OCI-LY1 (cell line): ENCODE measurements around the gene ATP6V0A1.

ENCODE experiments used
- H2AFZ ChIP-seq: fragments of 200-600 bp; sonication (generic), shearing (Covaris generic); 2 replicates; pipeline ENCODE4 v1.6.0; 2014; ENCODE audit warnings: antibody characterized with exemption, mild to moderate bottlenecking, low read length
- H3F3A ChIP-seq: fragments of 200-600 bp; sonication (generic), shearing (Covaris generic); 2 replicates; pipeline ENCODE4 v1.6.0; 2014; ENCODE audit warnings: mild to moderate bottlenecking, antibody characterized with exemption, low read length, moderate library complexity; ENCODE audit not compliant: insufficient read depth
- H3K27ac ChIP-seq: fragments of 200-600 bp; sonication (generic); 2 replicates; pipeline ENCODE4 v1.5.1; 2014; ENCODE audit warnings: low read length, mixed run types, mild to moderate bottlenecking, low read depth; ENCODE audit not compliant: poor library complexity, severe bottlenecking
- H3K27me3 ChIP-seq: fragments of 200-600 bp; sonication (generic); 2 replicates; pipeline ENCODE4 v1.6.0; 2014; ENCODE audit warnings: antibody characterized with exemption, mild to moderate bottlenecking, low read length, moderate library complexity; ENCODE audit not compliant: insufficient read depth
- H3K36me3 ChIP-seq: fragments of 200-600 bp; sonication (generic); 2 replicates; pipeline ENCODE4 v1.6.1; 2014; ENCODE audit warnings: mild to moderate bottlenecking, antibody characterized with exemption, low read length, moderate library complexity, mixed read lengths; ENCODE audit not compliant: insufficient read depth
- H3K4me1 ChIP-seq: fragments of 200-600 bp; sonication (generic); 2 replicates; pipeline ENCODE4 v1.5.1; 2014; ENCODE audit warnings: mild to moderate bottlenecking, low read length, moderate library complexity; ENCODE audit not compliant: insufficient read depth, severe bottlenecking
- H3K4me2 ChIP-seq: fragments of 200-600 bp; sonication (generic), shearing (Covaris generic); 2 replicates; pipeline ENCODE4 v1.6.1; 2014; ENCODE audit warnings: low read length
- H3K4me3 ChIP-seq: fragments of 200-600 bp; sonication (generic); 2 replicates; pipeline ENCODE4 v1.5.1; 2014; ENCODE audit warnings: low read length, low read depth, mild to moderate bottlenecking, mixed read lengths; ENCODE audit not compliant: poor library complexity, severe bottlenecking
- H3K79me2 ChIP-seq: fragments of 200-600 bp; shearing (Covaris generic); 2 replicates; pipeline ENCODE4 v1.6.1; 2016; ENCODE audit warnings: mixed run types, low read length, mixed read lengths; ENCODE audit not compliant: insufficient read depth
- H3K9ac ChIP-seq: fragments of 200-600 bp; sonication (generic), shearing (Covaris generic); 2 replicates; pipeline ENCODE4 v1.6.1; 2014; ENCODE audit warnings: mild to moderate bottlenecking, low read length, mixed read lengths
- H3K9me2 ChIP-seq: fragments of 200-600 bp; sonication (generic), shearing (Covaris generic); 2 replicates; pipeline ENCODE4 v1.6.1; 2014; ENCODE audit warnings: low read depth, mild to moderate bottlenecking, low read length, mixed read lengths
- H3K9me3 ChIP-seq: fragments of 200-600 bp; shearing (Covaris generic); 2 replicates; pipeline ENCODE4 v1.6.1; 2014; ENCODE audit warnings: low read length, mixed read lengths
- H4K20me1 ChIP-seq: fragments of 200-600 bp; sonication (generic), shearing (Covaris generic); 2 replicates; pipeline ENCODE4 v1.6.0; 2016; ENCODE audit warnings: mild to moderate bottlenecking, low read length; ENCODE audit not compliant: insufficient read depth
- EZH2 ChIP-seq: fragments of 200-600 bp; sonication (generic), shearing (Covaris generic); IDR thresholded peaks from 2 replicates; pipeline ENCODE4 v1.8.0; 2017; ENCODE audit warnings: borderline replicate concordance, mixed run types, mild to moderate bottlenecking, antibody characterized with exemption, low read length, moderate library complexity, mixed read lengths
- TF ChIP-seq, protein P1 (sequence below): fragments of 200-600 bp; sonication (generic), shearing (Covaris generic); IDR thresholded peaks from 2 replicates; pipeline ENCODE4 v1.5.1; 2017; ENCODE audit warnings: mild to moderate bottlenecking, antibody characterized with exemption, low read length, moderate library complexity, mixed read lengths

Gene ATP6V0A1

DNA sequence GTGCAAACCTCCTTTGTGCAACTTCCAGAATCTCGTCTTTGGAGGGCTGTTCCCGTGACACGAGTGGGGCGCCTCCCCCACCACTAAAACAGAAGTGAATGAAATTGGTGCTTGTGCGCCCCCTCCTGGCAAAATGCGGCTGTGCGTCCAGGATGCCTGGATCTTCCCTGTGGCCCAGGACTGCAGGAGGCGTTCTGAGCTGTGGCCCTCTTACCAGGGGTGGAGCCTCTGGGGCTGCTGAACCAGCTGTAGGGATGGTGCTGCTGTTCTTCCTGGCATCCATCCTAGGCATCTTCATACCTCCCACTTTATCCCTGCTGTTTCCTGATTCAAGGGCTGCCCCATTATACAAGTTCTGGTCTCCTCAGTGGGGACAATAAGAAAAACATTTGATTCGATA, 58.8 kb downstream of the ATP6V0A1 start:
- no peak overlapping the region for H3K27ac ChIP-seq

DNA sequence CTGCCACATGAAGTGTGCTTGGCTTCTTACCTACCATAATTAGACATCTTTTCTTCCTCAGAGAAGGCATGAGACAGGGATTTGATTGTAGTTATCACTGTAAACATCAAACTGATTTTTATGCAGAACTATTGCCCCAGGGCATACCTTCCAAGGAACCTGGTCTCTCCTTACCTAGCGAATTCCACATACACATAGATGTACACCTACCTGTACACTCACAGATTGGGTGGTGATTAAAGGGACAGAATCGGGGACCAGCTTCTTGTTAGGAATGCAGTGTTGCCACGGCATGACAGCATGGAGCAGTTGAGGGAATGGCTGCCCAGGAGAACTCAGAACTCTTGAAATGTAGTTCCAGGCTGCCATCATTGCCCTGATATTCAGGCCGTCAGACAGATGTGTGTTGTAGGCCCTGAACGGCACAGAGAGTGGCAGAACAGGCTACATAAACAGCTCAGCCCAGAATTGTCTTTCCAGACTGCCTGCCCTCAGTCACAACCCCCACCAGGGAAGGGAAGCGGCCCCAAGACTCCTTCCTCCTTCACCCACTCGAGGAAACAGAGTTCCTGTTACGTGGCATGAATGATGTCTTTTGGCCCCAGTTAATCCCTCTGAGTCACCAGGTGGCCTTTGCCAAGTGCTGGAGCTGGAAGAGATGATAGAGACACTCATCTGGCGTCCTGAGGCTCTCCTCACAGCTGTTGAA, 59.5 kb downstream of the ATP6V0A1 start:
- Histone ChIP-seq H3K9me3 (no peaks in the 10 kb centered on the region), H3K4me3 (no peak overlapping the region), H3K9me2 (no peaks in the 10 kb centered on the region), H3K36me3 (peaks cover 10% of the 10 kb centered on the region; the same call in 1 of the 2 replicates), H3K27ac (no peak overlapping the region), H4K20me1 (no peaks in the 10 kb centered on the region), H3F3A (no peaks in the 10 kb centered on the region; the same call in 1 of the 2 replicates), H3K79me2 (no peaks in the 10 kb centered on the region), H2AFZ (no peak overlapping the region), H3K4me1 (no peaks in the 10 kb centered on the region), H3K4me2 (no peak overlapping the region), H3K9ac (no peak overlapping the region), H3K27me3 (no peaks in the 10 kb centered on the region)
- TF ChIP-seq EZH2 = no peak

More for the DNA sequence above, 58.8 kb downstream of the ATP6V0A1 start:
- Histone ChIP-seq H3K4me1 (no peaks in the 10 kb centered on the region), H3F3A (no peaks in the 10 kb centered on the region; the same call in 1 of the 2 replicates), H4K20me1 (no peaks in the 10 kb centered on the region), H3K79me2 (no peaks in the 10 kb centered on the region), H3K4me3 (no peak overlapping the region), H3K36me3 (peaks cover 10% of the 10 kb centered on the region; the same call in 1 of the 2 replicates), H3K27me3 (no peaks in the 10 kb centered on the region), H3K9me3 (no peaks in the 10 kb centered on the region), H2AFZ (no peak overlapping the region), H3K9ac (no peak overlapping the region), H3K4me2 (no peak overlapping the region), H3K9me2 (no peaks in the 10 kb centered on the region)
- no peak for TF ChIP-seq EZH2
- TF ChIP-seq, protein P1, sequence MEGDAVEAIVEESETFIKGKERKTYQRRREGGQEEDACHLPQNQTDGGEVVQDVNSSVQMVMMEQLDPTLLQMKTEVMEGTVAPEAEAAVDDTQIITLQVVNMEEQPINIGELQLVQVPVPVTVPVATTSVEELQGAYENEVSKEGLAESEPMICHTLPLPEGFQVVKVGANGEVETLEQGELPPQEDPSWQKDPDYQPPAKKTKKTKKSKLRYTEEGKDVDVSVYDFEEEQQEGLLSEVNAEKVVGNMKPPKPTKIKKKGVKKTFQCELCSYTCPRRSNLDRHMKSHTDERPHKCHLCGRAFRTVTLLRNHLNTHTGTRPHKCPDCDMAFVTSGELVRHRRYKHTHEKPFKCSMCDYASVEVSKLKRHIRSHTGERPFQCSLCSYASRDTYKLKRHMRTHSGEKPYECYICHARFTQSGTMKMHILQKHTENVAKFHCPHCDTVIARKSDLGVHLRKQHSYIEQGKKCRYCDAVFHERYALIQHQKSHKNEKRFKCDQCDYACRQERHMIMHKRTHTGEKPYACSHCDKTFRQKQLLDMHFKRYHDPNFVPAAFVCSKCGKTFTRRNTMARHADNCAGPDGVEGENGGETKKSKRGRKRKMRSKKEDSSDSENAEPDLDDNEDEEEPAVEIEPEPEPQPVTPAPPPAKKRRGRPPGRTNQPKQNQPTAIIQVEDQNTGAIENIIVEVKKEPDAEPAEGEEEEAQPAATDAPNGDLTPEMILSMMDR = peak; percentile 98

DNA sequence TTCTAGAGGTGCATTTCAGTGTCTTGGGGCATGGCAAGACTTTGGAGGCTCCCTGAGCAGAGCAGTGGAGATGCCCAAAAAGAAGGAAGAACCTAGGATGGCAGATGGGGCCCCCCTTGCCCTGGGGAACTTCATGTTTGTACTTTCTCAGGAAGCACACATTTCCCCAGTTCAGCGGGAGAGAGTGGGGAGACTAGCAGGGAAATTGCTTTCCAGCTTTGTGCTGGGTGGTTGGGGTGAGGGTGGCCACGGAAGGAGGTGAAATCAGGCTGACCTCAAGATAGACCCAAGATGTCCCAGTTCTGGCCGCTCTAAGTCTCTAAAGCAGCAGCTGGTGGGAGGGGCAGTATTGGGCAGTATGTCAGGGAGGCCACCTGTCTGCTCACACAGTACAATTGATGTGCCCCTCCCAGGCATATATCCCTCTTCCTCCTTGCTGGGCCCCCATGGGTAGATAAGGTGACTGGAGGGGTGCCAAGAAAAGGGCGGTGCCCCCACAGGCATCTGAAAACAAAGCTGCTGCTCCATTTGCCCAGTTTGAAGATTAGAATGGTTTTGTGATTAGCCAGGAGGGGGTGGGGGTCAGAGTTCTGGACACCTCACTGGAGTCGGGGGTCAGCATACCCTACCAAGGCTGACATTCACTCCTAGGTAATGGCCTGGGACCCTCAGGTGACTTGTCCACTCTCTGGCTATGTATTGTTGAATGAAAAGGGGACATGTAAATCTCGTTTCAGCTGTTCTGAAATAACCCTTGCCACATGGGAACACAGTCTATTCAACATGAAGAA, 60.3 kb downstream of the ATP6V0A1 start:
- peaks cover 10% of the 10 kb centered on the region; the same call in 1 of the 2 replicates for H3K36me3 ChIP-seq
- no peaks in the 10 kb centered on the region for H3K79me2 ChIP-seq
- no peaks in the 10 kb centered on the region for H3K9me2 ChIP-seq
- no peak overlapping the region for H3K9ac ChIP-seq
- H3K4me2 ChIP-seq = no peak overlapping the region
- no peak overlapping the region for H3K27ac ChIP-seq
- H3K9me3 ChIP-seq = no peaks in the 10 kb centered on the region
- no peak overlapping the region for H2AFZ ChIP-seq
- no peaks in the 10 kb centered on the region for H3K27me3 ChIP-seq
- no peak overlapping the region for H3K4me3 ChIP-seq
- TF ChIP-seq EZH2 = no peak
- TF ChIP-seq, protein P1 = no peak
- H4K20me1 ChIP-seq = no peaks in the 10 kb centered on the region
- no peaks in the 10 kb centered on the region; the same call in 1 of the 2 replicates for H3F3A ChIP-seq
- no peaks in the 10 kb centered on the region for H3K4me1 ChIP-seq
